ENCODE measurements around the gene IL15RA.

The IL15RA gene

DNA sequence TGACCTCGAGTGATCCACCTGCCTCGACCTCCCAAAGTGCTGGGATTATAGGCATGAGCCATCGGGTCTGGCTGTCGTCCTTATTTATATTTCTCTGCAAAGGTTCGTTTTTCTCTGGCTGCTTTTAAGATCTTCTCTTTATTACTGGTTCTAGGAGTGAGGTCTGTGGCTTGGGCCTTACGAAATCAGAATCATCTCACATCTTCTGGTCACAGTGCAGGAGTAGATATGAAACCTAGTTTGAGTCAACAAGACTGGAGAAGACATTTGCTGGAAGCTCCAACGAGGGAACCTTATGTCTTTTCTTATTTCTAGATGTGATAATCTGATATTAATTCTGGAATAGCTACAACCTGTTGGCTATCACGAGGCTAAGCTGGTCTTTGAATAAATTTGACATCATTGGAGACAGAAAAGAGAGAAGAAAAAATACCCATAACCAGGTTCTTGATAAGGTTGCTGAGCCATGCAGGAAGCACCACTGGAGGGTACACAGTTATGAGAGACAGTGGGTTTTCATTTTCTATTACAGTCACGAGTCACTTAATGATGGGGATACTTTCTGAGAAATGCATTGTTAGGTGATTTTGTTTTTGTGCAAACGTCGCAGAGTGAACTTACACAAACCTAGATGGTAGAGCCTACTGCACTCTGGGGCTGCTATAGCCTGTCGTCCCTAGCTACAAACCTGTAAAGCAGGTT lies 25.6 kb upstream of the IL15RA start:
- no peak for FAIRE-seq
- no peak for TF ChIP-seq POLR2AphosphoS5 (IDR thresholded peaks at IDR 0.05; ENCODE audit: low read depth, low read length)
- TF ChIP-seq TAF1 (IDR thresholded peaks at IDR 0.05; ENCODE audit: borderline replicate concordance, low read depth, low read length), result no peak
- TF ChIP-seq POLR2A (IDR thresholded peaks at IDR 0.05; ENCODE audit: low read depth, low read length), result no peak
- DNase-seq (ENCODE audit: insufficient read length), result no peak

DNA sequence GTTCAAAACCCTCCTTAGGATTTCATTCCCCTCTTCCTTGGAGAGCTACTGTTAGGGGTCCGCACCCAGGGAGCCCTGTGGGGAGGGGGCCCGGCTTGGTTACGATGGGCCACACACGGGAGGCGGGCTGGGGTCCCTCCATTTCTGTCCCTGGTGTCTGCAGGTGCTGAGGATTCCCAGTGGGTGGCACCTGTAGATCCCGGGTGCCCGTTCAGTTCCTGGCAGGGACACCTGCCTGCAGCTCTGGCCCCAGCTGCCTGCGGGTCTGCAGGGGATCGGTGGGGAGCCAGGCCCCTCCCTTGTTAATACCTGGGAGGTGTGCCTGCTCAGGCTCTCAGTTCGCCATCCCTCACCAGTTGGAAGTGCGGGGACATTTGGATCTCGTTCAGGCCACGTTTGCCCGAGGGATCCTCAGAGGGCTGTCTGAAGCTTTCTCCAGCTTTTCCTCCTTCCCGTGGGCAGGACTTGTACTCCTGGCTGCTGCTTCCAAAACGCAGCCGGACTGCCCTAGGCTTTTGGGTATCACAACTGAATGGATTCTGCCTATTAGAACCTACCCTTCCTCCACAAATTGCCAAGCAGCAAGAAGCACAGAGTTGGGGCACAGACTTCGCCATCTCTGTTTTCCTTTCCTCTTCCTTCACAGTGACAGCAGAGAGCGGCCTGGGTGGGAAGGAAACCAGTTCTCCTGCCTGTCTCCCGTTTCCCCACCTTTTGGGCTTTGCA lies 22.3 kb upstream of the IL15RA start:
- DNase-seq (ENCODE audit: insufficient read length), result no peak
- TF ChIP-seq TAF1 (IDR thresholded peaks at IDR 0.05; ENCODE audit: borderline replicate concordance, low read depth, low read length), result no peak
- no peak for TF ChIP-seq POLR2AphosphoS5 (IDR thresholded peaks at IDR 0.05; ENCODE audit: low read depth, low read length)
- TF ChIP-seq POLR2A (IDR thresholded peaks at IDR 0.05; ENCODE audit: low read depth, low read length), result no peak
- no peak for FAIRE-seq

DNA sequence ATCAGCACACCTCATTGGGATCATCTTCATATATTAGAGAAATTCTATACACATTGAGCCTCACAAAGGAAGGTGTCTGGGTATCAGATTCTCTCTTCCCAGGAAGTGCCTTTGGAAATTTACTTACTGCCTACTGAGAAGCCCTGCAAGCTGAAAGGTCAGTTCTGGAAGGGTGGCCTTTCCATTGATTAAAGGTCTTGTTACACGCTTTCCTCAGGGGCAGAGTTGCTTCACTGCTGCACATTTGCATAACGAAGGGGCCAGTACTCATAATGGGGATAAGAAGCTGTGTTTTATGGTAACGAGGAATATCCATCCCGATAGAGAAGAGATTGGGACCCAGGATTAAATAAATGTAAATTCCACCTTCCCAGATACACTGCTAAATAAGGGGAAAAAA lies 19.4 kb upstream of the IL15RA start:
- FAIRE-seq (no peak), DNase-seq (ENCODE audit: insufficient read length) (no peak)
- TF ChIP-seq TAF1 (IDR thresholded peaks at IDR 0.05; ENCODE audit: borderline replicate concordance, low read depth, low read length) (no peak), POLR2AphosphoS5 (IDR thresholded peaks at IDR 0.05; ENCODE audit: low read depth, low read length) (no peak), POLR2A (IDR thresholded peaks at IDR 0.05; ENCODE audit: low read depth, low read length) (no peak)

DNA sequence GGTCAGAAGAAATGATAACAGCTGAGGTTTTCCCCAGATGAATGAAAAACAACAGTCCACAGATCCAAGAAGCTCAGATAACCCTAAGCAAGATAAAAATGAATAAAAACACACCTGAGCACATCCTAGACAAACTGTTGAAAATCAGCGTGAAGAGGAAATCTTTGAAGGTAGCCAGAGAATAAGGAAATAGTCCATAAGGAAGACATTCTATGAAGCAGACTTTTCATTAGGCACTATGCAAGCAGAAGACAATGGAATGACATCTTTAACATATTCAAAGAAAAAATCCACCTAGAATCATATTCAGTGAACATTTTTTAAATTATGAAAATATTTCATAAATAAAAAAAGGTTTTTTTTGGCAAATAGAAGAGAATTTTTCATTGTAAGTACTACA lies 15.1 kb upstream of the IL15RA start:
- TF ChIP-seq POLR2A (IDR thresholded peaks at IDR 0.05; ENCODE audit: low read depth, low read length), result no peak
- TF ChIP-seq TAF1 (IDR thresholded peaks at IDR 0.05; ENCODE audit: borderline replicate concordance, low read depth, low read length), result no peak
- TF ChIP-seq POLR2AphosphoS5 (IDR thresholded peaks at IDR 0.05; ENCODE audit: low read depth, low read length), result no peak
- DNase-seq (ENCODE audit: insufficient read length), result no peak
- FAIRE-seq, result no peak

DNA sequence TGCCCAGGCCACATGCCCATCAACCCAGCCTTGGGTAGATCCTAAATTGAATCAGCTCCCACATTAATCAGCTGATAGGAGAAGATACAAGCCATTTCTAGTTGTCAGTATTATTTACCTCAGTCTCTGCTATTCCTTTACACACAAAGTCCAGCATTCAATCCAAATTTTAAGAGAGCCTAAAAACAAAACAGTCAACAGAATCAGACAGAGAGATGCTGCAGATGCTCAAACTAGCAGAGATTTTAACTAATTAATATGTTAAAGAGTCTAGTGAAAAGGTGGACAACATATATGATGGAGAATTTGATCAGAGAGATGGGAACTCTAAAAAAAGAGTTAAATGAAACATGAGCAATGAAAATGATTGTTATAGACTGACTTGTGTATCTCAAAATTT lies 14.4 kb upstream of the IL15RA start:
- DNase-seq (ENCODE audit: insufficient read length) (no peak), FAIRE-seq (no peak)
- TF ChIP-seq POLR2A (IDR thresholded peaks at IDR 0.05; ENCODE audit: low read depth, low read length) (no peak), POLR2AphosphoS5 (IDR thresholded peaks at IDR 0.05; ENCODE audit: low read depth, low read length) (no peak), TAF1 (IDR thresholded peaks at IDR 0.05; ENCODE audit: borderline replicate concordance, low read depth, low read length) (no peak)

GRCh38 chr10:5989756-5990155 lies 12.4 kb upstream of the IL15RA start:
- TF ChIP-seq TAF1 (IDR thresholded peaks at IDR 0.05; ENCODE audit: borderline replicate concordance, low read depth, low read length) (no peak), POLR2A (IDR thresholded peaks at IDR 0.05; ENCODE audit: low read depth, low read length) (no peak), POLR2AphosphoS5 (IDR thresholded peaks at IDR 0.05; ENCODE audit: low read depth, low read length) (no peak)
- DNase-seq (ENCODE audit: insufficient read length), result no peak
- FAIRE-seq, result no peak

DNA sequence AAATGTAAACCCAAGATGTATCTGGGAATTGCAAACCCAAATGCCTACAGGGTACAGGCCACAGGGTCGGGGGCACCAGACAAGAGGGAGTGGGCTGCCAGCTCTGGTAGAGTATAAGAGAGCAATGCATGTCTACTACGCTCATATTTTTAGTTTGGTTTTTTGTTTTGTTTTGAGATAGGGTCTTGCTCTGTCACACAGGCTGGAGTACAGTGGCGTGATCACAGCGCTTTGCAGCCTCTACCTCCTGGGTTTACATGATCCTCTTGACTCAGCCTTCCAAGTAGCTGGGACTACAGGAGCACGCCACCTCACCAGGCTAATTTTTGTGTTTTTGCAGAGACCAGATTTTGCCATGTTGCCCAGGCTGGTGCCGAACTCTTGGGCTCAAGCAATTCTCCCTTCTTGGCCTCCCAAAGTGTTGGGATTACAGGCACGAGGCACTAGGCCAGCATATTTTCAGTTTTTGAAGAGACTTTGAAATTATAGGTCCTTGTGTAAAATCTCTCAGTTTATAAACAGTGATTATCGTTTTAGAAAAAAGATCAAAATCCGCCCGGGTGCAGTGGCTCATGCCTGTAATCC lies 11.1 kb upstream of the IL15RA start:
- no peak for TF ChIP-seq TAF1 (IDR thresholded peaks at IDR 0.05; ENCODE audit: borderline replicate concordance, low read depth, low read length)
- TF ChIP-seq POLR2AphosphoS5 (IDR thresholded peaks at IDR 0.05; ENCODE audit: low read depth, low read length), result no peak
- TF ChIP-seq POLR2A (IDR thresholded peaks at IDR 0.05; ENCODE audit: low read depth, low read length), result no peak
- DNase-seq (ENCODE audit: insufficient read length) (no peak), FAIRE-seq (no peak)

GRCh38 chr10:5987747-5988146 lies 10.4 kb upstream of the IL15RA start:
- peak; percentile 40 for FAIRE-seq

DNA sequence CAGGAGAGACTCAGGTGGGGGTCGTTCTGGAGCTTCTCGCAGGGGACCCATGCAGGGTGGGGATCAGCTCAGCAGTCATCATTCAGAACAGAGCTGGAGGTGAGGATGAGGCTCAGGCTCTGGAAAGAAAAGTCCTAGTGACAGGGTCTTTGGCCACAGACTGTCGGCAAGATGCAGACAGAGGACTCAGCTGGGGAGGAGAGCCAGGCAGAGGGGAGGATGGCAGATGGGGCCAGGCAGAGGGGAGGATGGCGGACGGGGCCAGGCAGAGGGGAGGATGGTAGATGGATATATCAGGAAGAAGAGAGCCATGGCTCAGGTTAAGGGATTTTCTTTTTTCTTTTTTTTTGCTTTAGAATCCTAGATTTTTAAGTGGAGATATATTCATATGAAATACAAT lies 7.7 kb upstream of the IL15RA start:
- no peak for DNase-seq (ENCODE audit: insufficient read length)
- no peak for FAIRE-seq
- TF ChIP-seq TAF1 (IDR thresholded peaks at IDR 0.05; ENCODE audit: borderline replicate concordance, low read depth, low read length), result no peak
- TF ChIP-seq POLR2AphosphoS5 (IDR thresholded peaks at IDR 0.05; ENCODE audit: low read depth, low read length), result no peak
- no peak for TF ChIP-seq POLR2A (IDR thresholded peaks at IDR 0.05; ENCODE audit: low read depth, low read length)

More at GRCh38 chr10:5987747-5988146, 10.4 kb upstream of the IL15RA start:
- TF ChIP-seq POLR2AphosphoS5 (IDR thresholded peaks at IDR 0.05; ENCODE audit: low read depth, low read length) (no peak), TAF1 (IDR thresholded peaks at IDR 0.05; ENCODE audit: borderline replicate concordance, low read depth, low read length) (no peak), POLR2A (IDR thresholded peaks at IDR 0.05; ENCODE audit: low read depth, low read length) (no peak)
- DNase-seq (ENCODE audit: insufficient read length), result no peak

DNA sequence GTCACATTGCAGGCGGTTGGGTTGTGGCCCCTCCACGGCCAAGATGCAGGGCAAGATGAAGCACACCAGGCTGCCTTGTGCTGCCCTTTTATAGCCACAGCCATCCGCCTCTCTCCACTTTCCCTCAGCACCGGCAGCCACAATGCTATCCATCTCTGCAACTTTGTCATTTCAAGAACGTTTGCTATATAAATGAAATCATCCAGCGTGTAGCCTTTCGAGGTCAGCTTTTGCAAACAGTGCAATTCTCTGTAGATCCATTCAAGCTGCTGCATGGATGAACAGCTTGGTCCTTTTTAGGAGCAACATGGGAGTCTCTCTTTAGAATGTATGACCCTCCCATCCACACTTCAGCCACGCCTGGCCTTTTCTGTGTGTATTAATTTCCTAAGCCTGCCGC lies 6.4 kb upstream of the IL15RA start:
- TF ChIP-seq POLR2AphosphoS5 (IDR thresholded peaks at IDR 0.05; ENCODE audit: low read depth, low read length), result no peak
- TF ChIP-seq TAF1 (IDR thresholded peaks at IDR 0.05; ENCODE audit: borderline replicate concordance, low read depth, low read length), result no peak
- no peak for TF ChIP-seq POLR2A (IDR thresholded peaks at IDR 0.05; ENCODE audit: low read depth, low read length)
- no peak for DNase-seq (ENCODE audit: insufficient read length)
- no peak for FAIRE-seq

DNA sequence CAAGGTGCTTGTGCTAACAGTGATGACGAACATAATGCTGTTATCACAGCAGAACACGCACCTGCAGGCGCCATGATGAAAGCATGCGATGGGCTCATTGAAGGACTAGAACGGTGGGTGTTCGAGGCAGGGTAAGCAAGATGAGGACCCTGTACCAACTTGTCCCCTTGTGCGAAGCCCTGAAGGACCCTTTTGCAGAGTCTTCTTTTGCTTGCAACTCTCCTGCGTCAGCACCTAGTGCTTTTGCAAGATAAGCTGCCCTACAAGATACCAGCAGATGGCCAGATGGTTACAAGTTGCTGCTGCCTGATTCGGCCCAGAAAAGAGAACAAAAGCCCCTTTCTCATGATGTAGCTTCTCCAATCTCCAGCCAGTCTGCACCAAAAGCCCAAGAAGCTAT lies 4.2 kb upstream of the IL15RA start:
- TF ChIP-seq POLR2A (IDR thresholded peaks at IDR 0.05; ENCODE audit: low read depth, low read length) (no peak), TAF1 (IDR thresholded peaks at IDR 0.05; ENCODE audit: borderline replicate concordance, low read depth, low read length) (no peak), POLR2AphosphoS5 (IDR thresholded peaks at IDR 0.05; ENCODE audit: low read depth, low read length) (no peak)
- DNase-seq (ENCODE audit: insufficient read length), result no peak
- FAIRE-seq, result no peak

DNA sequence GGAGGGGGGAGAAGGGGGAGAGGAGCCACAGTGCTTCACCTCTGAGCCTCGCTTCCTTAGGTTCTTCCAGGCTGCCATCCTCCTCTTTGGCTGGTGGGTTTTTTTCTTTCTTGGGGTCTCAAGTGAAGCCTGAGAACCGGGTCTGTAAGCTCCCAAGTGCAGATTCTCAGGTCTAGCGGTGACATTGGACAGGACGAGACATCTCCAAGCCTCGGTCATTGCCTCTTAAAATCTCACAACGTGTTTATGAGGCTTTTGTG lies 817 bp upstream of the IL15RA start:
- no peak for FAIRE-seq
- TF ChIP-seq POLR2A (IDR thresholded peaks at IDR 0.05; ENCODE audit: low read depth, low read length) (no peak), POLR2AphosphoS5 (IDR thresholded peaks at IDR 0.05; ENCODE audit: low read depth, low read length) (no peak), TAF1 (IDR thresholded peaks at IDR 0.05; ENCODE audit: borderline replicate concordance, low read depth, low read length) (no peak)
- no peak for DNase-seq (ENCODE audit: insufficient read length)
